Stomach (tissue), 9 donors: Measurements from ENCODE around the gene KRTAP22-1. TPM values are rescaled to one million over a fixed set of nuclear protein-coding genes. Genes with fewer than 3 reads are reported as not detected.

ENCODE experiments used
- DNase-seq, 2 donors: peaks; one replicate each; pipeline versions ENCODE4 v3.0.0 to v3.0.0-alpha.2; 2013 to 2019
- H3K27ac ChIP-seq, 5 donors: fragments of 200-600 bp in 4 of 5; sonication (generic) in 4 of 5; one replicate each; pipeline ENCODE4 v1.5.1; 2013 to 2019; ENCODE audit warnings: mild to moderate bottlenecking in 1 of 5, moderate library complexity in 1 of 5
- H3K27me3 ChIP-seq, 3 donors: fragments of 200-600 bp; sonication (generic); one replicate each; pipeline ENCODE4 v1.5.1; 2017 to 2019; ENCODE audit warnings: mixed run types in 1 of 3
- H3K36me3 ChIP-seq, 4 donors: fragments of 200-600 bp; sonication (generic); 1 replicate in 3 of 4; 2 replicates in 1 of 4; pipeline ENCODE4 v1.5.1; 2016 to 2019
- H3K4me1 ChIP-seq, 4 donors: fragments of 200-600 bp; sonication (generic); one replicate each; pipeline ENCODE4 v1.5.1; 2016 to 2019
- H3K4me3 ChIP-seq, 4 donors: fragments of 200-600 bp; sonication (generic) in 3 of 4; one replicate each; pipeline ENCODE4 v1.5.1; 2016 to 2019; ENCODE audit warnings: mild to moderate bottlenecking in 1 of 4
- H3K9me3 ChIP-seq, 4 donors: fragments of 200-600 bp; sonication (generic); one replicate each; pipeline ENCODE4 v1.5.1; 2016 to 2019
- EP300 ChIP-seq: sonication (generic); formaldehyde crosslinking; IDR thresholded peaks from one replicate; pipeline ENCODE4 v1.6.1; 2017; ENCODE audit warnings: antibody characterized with exemption
- POLR2A ChIP-seq, 4 donors: fragments of 450-650 bp; IDR thresholded peaks; one replicate each; pipeline ENCODE4 v1.6.1; 2016; ENCODE audit warnings: antibody characterized with exemption in 4 of 4, control low read depth in 2 of 4, mild to moderate bottlenecking in 1 of 4, moderate library complexity in 1 of 4
- POLR2AphosphoS5 ChIP-seq, 3 donors: sonication (generic); formaldehyde crosslinking; IDR thresholded peaks; one replicate each; pipeline ENCODE4 v1.6.1; 2016; ENCODE audit warnings: antibody characterized with exemption in 3 of 3
- WGBS, 5 donors: extraction: QIAGEN DNeasy Blood & Tissue Kit in 3 of 5; methylation state at CpG; one replicate each; pipeline versions ENCODE4 v1.1.5 to v1.1.7; 2013 to 2018; 5-methylcytosine and 5-hydroxymethylcytosine counted together
- intact Hi-C: fragments of 100-400 bp; cut with DNase I; formaldehyde crosslinking; loops from one replicate; pipeline ENCODE4 v1.15.1; 2023; ENCODE audit warnings: low total_unique reads
- polyA plus RNA-seq, 3 donors: library from polyadenylated mRNA; stranded (reverse); fragments of 200-250 nt; gene quantifications; one replicate each; pipeline ENCODE4 v1.2.3, GENCODE V29; 2013
- total RNA-seq, 5 donors: library from RNA; depleted of rRNA; stranded (reverse); fragments of >200 nt; gene quantifications; one replicate each; pipeline versions ENCODE4 v1.1.0 to v1.2.3, GENCODE V29; 2014 to 2016
- TF ChIP-seq, protein P1 (sequence below), 7 experiments: fragments of 450-650 bp in 4 of 7; fragments of 200-600 bp in 3 of 7; sonication (generic) in 3 of 7; IDR thresholded peaks; one replicate each; pipeline ENCODE4 v1.5.1; 2016 to 2019; ENCODE audit warnings: antibody characterized with exemption in 7 of 7, control low read depth in 2 of 7, mild to moderate bottlenecking in 1 of 7
- donor health status: healthy with polysubstance abuse.
- donor health status: Bipolar disorder and iron deficiency.
- donor health status: healthy.

Gene KRTAP22-1
- total and polyA plus RNA-seq, 8 donors: not detected

GRCh38 chr21:30605968-30606367 lies 5.1 kb downstream of the KRTAP22-1 start:
- no peaks in the 10 kb centered on the region for H3K36me3 ChIP-seq
- TF ChIP-seq, protein P1, sequence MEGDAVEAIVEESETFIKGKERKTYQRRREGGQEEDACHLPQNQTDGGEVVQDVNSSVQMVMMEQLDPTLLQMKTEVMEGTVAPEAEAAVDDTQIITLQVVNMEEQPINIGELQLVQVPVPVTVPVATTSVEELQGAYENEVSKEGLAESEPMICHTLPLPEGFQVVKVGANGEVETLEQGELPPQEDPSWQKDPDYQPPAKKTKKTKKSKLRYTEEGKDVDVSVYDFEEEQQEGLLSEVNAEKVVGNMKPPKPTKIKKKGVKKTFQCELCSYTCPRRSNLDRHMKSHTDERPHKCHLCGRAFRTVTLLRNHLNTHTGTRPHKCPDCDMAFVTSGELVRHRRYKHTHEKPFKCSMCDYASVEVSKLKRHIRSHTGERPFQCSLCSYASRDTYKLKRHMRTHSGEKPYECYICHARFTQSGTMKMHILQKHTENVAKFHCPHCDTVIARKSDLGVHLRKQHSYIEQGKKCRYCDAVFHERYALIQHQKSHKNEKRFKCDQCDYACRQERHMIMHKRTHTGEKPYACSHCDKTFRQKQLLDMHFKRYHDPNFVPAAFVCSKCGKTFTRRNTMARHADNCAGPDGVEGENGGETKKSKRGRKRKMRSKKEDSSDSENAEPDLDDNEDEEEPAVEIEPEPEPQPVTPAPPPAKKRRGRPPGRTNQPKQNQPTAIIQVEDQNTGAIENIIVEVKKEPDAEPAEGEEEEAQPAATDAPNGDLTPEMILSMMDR (IDR thresholded peaks at IDR 0.05): no peak
- TF ChIP-seq POLR2AphosphoS5 (IDR thresholded peaks at IDR 0.05) (no peak), POLR2A (IDR thresholded peaks at IDR 0.05) (no peak)
- H3K27me3 ChIP-seq: no peaks in the 10 kb centered on the region
- no peak overlapping the region for H3K27ac ChIP-seq
- intact Hi-C loops: no loop called here
- 68 to 96% (median 88%) methylated on average over 2 of the region's 2 CpGs for WGBS, 5 donors
- no peaks in the 10 kb centered on the region for H3K4me1 ChIP-seq
- DNase-seq: no peak
- no peak overlapping the region for H3K4me3 ChIP-seq
- peaks cover 0 to 19% (median 0%) of the 10 kb centered on the region in 4 donors for H3K9me3 ChIP-seq

DNA sequence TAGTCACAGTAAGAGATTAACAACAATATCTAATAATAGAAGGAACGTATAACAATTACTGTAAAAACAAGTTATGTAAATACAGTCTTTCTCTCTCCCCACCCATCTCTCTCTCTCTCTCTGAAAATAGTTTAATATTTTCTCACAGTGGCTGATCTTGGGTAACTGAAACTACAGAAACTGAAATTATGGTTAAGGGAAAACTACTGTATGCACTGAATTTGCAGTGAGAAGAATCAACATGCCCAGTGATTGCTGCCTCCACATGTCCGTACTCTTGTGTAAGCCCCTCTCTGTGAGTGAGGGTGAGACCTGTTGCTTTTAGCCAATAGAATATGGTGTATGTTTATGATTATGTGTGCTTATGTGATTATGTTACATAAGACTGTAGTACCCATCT lies 11.2 kb downstream of the KRTAP22-1 start:
- Histone ChIP-seq H3K9me3 (peaks cover 0 to 22% (median 0%) of the 10 kb centered on the region in 4 donors), H3K4me1 (no peaks in the 10 kb centered on the region), H3K27ac (no peak overlapping the region), H3K36me3 (no peaks in the 10 kb centered on the region), H3K4me3 (no peak overlapping the region), H3K27me3 (no peaks in the 10 kb centered on the region)
- no peak for TF ChIP-seq EP300
- TF ChIP-seq, protein P1 (IDR thresholded peaks at IDR 0.05): no peak
- TF ChIP-seq POLR2AphosphoS5 (IDR thresholded peaks at IDR 0.05): no peak
- TF ChIP-seq POLR2A (IDR thresholded peaks at IDR 0.05): no peak
- intact Hi-C loops: no loop called here
- WGBS, 5 donors: 63 to 81% (median 75%) methylated on average over 2 of the region's 2 CpGs
- DNase-seq: no peak

DNA sequence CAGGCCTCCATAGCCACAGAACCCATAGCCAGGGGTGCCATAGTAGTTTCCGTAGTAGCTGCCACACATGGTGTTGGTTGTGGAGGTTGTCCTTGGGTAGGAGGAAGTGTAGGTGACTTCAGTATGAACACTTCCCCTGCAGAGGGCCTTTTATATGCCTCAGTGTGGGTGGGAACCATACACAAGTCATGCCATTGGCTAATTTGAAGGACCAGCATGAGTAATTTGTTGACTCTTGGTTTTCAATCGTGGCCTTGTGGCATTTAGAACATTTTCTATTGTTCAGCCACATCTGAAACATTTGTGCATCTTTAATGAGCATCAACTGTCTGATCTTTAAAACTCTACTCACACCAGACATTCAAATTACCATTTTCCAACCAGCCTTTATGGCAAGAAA lies 12.9 kb downstream of the KRTAP22-1 start, which contains the start of gene KRTAP6-1:
Gene KRTAP6-1, minus strand, starts transcription at position 95 of the 400 bp plus-strand sequence. Its CDS starts 26 bp downstream, at position 69.
- H3K27me3 ChIP-seq: no peaks in the 10 kb centered on the region
- WGBS, 5 donors: 58 to 79% (median 65%) methylated on average over 2 of the region's 2 CpGs
- no peaks in the 10 kb centered on the region for H3K36me3 ChIP-seq
- no peaks in the 10 kb centered on the region for H3K4me1 ChIP-seq
- H3K9me3 ChIP-seq: peaks cover 0 to 18% (median 0%) of the 10 kb centered on the region in 4 donors
- no peak for TF ChIP-seq POLR2A (IDR thresholded peaks at IDR 0.05)
- TF ChIP-seq POLR2AphosphoS5 (IDR thresholded peaks at IDR 0.05): no peak
- TF ChIP-seq, protein P1 (IDR thresholded peaks at IDR 0.05): no peak
- TF ChIP-seq EP300: no peak
- intact Hi-C loops: no loop called here
- no peak within 1 kb of the TSS for H3K4me3 ChIP-seq
- H3K27ac ChIP-seq: no peak within 1 kb of the TSS
- no peak for DNase-seq

DNA sequence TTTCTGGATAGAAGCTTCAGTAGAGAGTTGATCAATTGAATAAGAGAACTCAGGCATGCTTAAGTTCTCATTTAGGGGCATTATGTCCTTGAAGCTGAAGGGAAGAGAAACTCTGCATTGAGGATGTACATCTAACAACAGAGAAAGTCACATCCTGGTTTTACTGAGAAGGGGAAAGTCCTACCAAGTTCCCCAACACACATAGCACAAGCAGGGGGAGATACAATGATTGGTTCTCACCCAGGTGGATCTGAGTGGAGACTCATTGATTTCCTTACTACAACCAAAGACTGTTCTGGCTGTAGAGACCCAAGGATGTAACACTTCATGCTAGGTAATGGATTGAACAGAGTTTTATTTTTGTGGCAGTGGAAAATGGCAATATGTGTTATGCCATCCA lies 14.3 kb downstream of the KRTAP22-1 start:
- intact Hi-C loops: no loop called here
- Histone ChIP-seq H3K4me3 (no peak overlapping the region), H3K27me3 (no peaks in the 10 kb centered on the region), H3K9me3 (peaks cover 0 to 18% (median 0%) of the 10 kb centered on the region in 4 donors), H3K27ac (no peak overlapping the region), H3K36me3 (no peaks in the 10 kb centered on the region), H3K4me1 (no peaks in the 10 kb centered on the region)
- no peak for DNase-seq
- no peak for TF ChIP-seq EP300
- TF ChIP-seq POLR2A (IDR thresholded peaks at IDR 0.05): no peak
- TF ChIP-seq, protein P1 (IDR thresholded peaks at IDR 0.05): no peak
- TF ChIP-seq POLR2AphosphoS5 (IDR thresholded peaks at IDR 0.05): no peak
